ENCODE results near the gene ATP7A. TPM values are rescaled to one million over a fixed set of nuclear protein-coding genes. Genes with fewer than 3 reads are reported as not detected.
A peak's percentile ranks its signal among the peaks of the same experiment; 100 is the strongest.

ATP7A gene
- total RNA-seq, 1 donor from 2014 or later, result 5.1 TPM

GRCh38 chrX:77893713-77894112 lies 16.8 kb upstream of the ATP7A start:
- peaks cover 2% of the 10 kb centered on the region for H3K27me3 Mint-ChIP-seq (ENCODE audit: insufficient read depth, low read depth)
- H3K27ac Mint-ChIP-seq, result no peak overlapping the region
- Histone ChIP-seq H3K79me2 (ENCODE audit: low read depth) (peaks cover 59% of the 10 kb centered on the region), H3K36me3 (no peaks in the 10 kb centered on the region), H3K4me1 (no peaks in the 10 kb centered on the region), H3K9me3 (ENCODE audit: low read depth) (no peaks in the 10 kb centered on the region), H3K27ac (no peak overlapping the region), H3K27me3 (no peaks in the 10 kb centered on the region), H3K4me3 (peak overlapping the region; percentile 59), H3K9ac (peak overlapping the region; percentile 81), H2AFZ (replicated peaks) (no peak overlapping the region), H4K20me1 (ENCODE audit: low read depth) (no peaks in the 10 kb centered on the region), H3F3A (ENCODE audit: low read depth) (peaks cover 3% of the 10 kb centered on the region), H3K4me2 (peak overlapping the region; percentile 74)
- H3K36me3 Mint-ChIP-seq, result peaks cover 2% of the 10 kb centered on the region
- H3K4me3 Mint-ChIP-seq, result peak overlapping the region; percentile 93
- TF ChIP-seq EZH2phosphoT487 (IDR thresholded peaks at IDR 0.05) (no peak), EZH2 (IDR thresholded peaks at IDR 0.05) (no peak)
- TF ChIP-seq, protein P1, sequence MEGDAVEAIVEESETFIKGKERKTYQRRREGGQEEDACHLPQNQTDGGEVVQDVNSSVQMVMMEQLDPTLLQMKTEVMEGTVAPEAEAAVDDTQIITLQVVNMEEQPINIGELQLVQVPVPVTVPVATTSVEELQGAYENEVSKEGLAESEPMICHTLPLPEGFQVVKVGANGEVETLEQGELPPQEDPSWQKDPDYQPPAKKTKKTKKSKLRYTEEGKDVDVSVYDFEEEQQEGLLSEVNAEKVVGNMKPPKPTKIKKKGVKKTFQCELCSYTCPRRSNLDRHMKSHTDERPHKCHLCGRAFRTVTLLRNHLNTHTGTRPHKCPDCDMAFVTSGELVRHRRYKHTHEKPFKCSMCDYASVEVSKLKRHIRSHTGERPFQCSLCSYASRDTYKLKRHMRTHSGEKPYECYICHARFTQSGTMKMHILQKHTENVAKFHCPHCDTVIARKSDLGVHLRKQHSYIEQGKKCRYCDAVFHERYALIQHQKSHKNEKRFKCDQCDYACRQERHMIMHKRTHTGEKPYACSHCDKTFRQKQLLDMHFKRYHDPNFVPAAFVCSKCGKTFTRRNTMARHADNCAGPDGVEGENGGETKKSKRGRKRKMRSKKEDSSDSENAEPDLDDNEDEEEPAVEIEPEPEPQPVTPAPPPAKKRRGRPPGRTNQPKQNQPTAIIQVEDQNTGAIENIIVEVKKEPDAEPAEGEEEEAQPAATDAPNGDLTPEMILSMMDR (IDR thresholded peaks at IDR 0.05), result no peak
- H3K9me3 Mint-ChIP-seq, result peaks cover 3% of the 10 kb centered on the region
- DNase-seq (ENCODE audit: low spot score), result no peak
- H3K4me1 Mint-ChIP-seq, result peaks cover 5% of the 10 kb centered on the region

DNA sequence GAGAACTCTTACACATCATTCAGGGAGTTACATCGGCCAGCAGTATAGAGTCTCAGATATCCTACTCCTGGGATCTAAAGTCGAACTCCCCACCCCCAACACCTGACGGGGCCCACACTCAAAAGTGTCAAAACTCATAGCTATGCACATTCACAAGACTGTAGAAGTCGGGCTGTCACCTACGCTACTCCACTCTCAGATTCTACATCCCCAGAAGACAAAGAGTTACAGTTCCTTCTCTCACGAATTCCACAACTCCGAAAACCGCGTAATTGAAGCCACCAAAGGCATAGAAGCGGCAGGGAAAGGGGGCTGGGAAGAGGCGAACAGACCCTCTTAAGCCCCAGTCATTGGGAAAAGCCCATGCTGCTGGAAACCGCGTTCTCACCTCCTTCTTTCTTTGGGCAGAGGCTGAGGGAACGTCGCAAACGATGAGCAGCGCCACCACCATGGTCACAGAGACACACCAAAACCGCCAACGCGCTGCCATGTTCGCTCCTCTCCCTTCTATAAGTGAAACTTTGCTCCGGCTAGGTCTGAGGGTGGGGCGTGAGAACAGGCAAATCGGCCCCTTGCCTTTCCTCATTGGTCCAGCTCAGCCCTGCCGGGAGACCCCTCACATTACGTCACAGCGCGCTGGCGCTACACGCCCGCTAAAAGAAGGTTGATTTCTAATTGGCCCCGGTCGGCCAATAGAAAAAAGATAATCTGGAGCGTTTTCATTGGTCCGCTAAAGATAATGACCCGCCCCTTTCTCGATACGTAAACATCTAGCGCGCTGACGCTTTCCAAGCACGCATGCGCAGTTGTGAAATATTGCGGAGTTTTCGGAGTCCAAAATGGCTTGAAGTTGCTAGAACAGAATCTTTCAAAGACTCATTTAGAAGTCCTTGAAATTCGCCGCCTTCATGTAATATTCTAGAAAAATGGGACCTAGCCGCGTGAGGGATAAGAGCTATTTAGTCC lies 15.3 kb upstream of the ATP7A start, which contains the start of gene MAGT1:
Gene MAGT1, minus strand, starts transcription at position 515 of the 966 bp plus-strand sequence. Its CDS starts 25 bp downstream, at position 490.
- H3K79me2 ChIP-seq (ENCODE audit: low read depth), result peaks cover 55% of the 10 kb centered on the region
- Mint-ChIP-seq H3K27ac (peak within 1 kb of the TSS; percentile 93), H3K9me3 (peaks cover 3% of the 10 kb centered on the region), H3K4me1 (peaks cover 6% of the 10 kb centered on the region), H3K4me3 (peak within 1 kb of the TSS; percentile 93), H3K36me3 (no peaks in the 10 kb centered on the region), H3K27me3 (ENCODE audit: insufficient read depth, low read depth) (peaks cover 2% of the 10 kb centered on the region)
- peak within 1 kb of the TSS; percentile 90 for H3K9ac ChIP-seq
- no peaks in the 10 kb centered on the region for H3K27me3 ChIP-seq
- no peaks in the 10 kb centered on the region for H3K9me3 ChIP-seq (ENCODE audit: low read depth)
- H3F3A ChIP-seq (ENCODE audit: low read depth), result peaks cover 11% of the 10 kb centered on the region
- peak within 1 kb of the TSS; percentile 79 for H3K4me2 ChIP-seq
- no peaks in the 10 kb centered on the region for H3K4me1 ChIP-seq
- H3K27ac ChIP-seq, result peak within 1 kb of the TSS; percentile 92
- peak; percentile 96 for DNase-seq (ENCODE audit: low spot score)
- no peaks in the 10 kb centered on the region for H3K36me3 ChIP-seq
- H3K4me3 ChIP-seq, result peak within 1 kb of the TSS; percentile 81
- TF ChIP-seq EZH2 (IDR thresholded peaks at IDR 0.05) (no peak), EZH2phosphoT487 (IDR thresholded peaks at IDR 0.05) (no peak)
- TF ChIP-seq, protein P1 (IDR thresholded peaks at IDR 0.05), result no peak
- peak within 1 kb of the TSS; percentile 89 for H2AFZ ChIP-seq (replicated peaks)
- no peaks in the 10 kb centered on the region for H4K20me1 ChIP-seq (ENCODE audit: low read depth)

GRCh38 chrX:77899081-77899828 lies 11.2 kb upstream of the ATP7A start, which contains the start of gene COX7B:
TSS of gene COX7B (plus strand) at chrX:77899468. CDS start at chrX:77899554, 86 bp downstream.
- Mint-ChIP-seq H3K27ac (peak within 1 kb of the TSS; percentile 85), H3K36me3 (peaks cover 12% of the 10 kb centered on the region), H3K27me3 (ENCODE audit: insufficient read depth, low read depth) (peaks cover 2% of the 10 kb centered on the region), H3K4me1 (peaks cover 4% of the 10 kb centered on the region), H3K4me3 (peak within 1 kb of the TSS; percentile 91), H3K9me3 (no peaks in the 10 kb centered on the region)
- Histone ChIP-seq H3K27ac (peak within 1 kb of the TSS; percentile 94), H3K36me3 (peaks cover 5% of the 10 kb centered on the region), H3K4me3 (peak within 1 kb of the TSS; percentile 77), H3F3A (ENCODE audit: low read depth) (peaks cover 11% of the 10 kb centered on the region), H3K79me2 (ENCODE audit: low read depth) (peaks cover 45% of the 10 kb centered on the region), H3K4me2 (peak within 1 kb of the TSS; percentile 81), H3K9ac (peak within 1 kb of the TSS; percentile 82), H3K9me3 (ENCODE audit: low read depth) (no peaks in the 10 kb centered on the region), H3K27me3 (no peaks in the 10 kb centered on the region), H3K4me1 (peaks cover 8% of the 10 kb centered on the region), H4K20me1 (ENCODE audit: low read depth) (no peaks in the 10 kb centered on the region), H2AFZ (replicated peaks) (peak within 1 kb of the TSS; percentile 74)
- DNase-seq (ENCODE audit: low spot score), result peak; percentile 96
- TF ChIP-seq EZH2 (IDR thresholded peaks at IDR 0.05) (peak; percentile 46), EZH2phosphoT487 (IDR thresholded peaks at IDR 0.05) (no peak)
- TF ChIP-seq, protein P1 (IDR thresholded peaks at IDR 0.05), result peak; percentile 51
